HEK293 (cell line): ENCODE measurements around the gene PPM1G.

Experiments
- CTCF ChIA-PET: fragments of 350-600 bp; formaldehyde crosslinking; extraction: SDS; loops from one replicate; lab custom pipeline; 2021; ENCODE audit warnings: antibody characterized with exemption; lab: Yijun Ruan, JAX
- POLR2A ChIA-PET: fragments of 300-600 bp; formaldehyde crosslinking; extraction: SDS; loops from one replicate; lab custom pipeline; 2020; ENCODE audit warnings: antibody characterized with exemption, inconsistent platforms; lab: Yijun Ruan, JAX
- H3K27ac ChIP-seq: fragments of 200-500 bp; sonication (Bioruptor generic); 2 replicates; pipeline ENCODE4 v1.5.1; 2014; ENCODE audit warnings: low read depth, low read length, control low read depth, inconsistent platforms; ENCODE audit errors: extremely low read depth
- H3K36me3 ChIP-seq, 2 experiments: fragments of 200-500 bp in 1 of 2; sonication (Bioruptor generic) in 1 of 2; 1 replicate in 1 of 2; 2 replicates in 1 of 2; pipeline ENCODE4 v1.5.1; 2014 to 2017; ENCODE audit warnings: inconsistent platforms in 2 of 2, low read length in 2 of 2; ENCODE audit not compliant: control insufficient read depth in 2 of 2, insufficient read depth in 1 of 2
- H3K4me1 ChIP-seq: fragments of 200-500 bp; sonication (Bioruptor generic); 2 replicates; pipeline ENCODE4 v1.5.1; 2014; ENCODE audit warnings: mild to moderate bottlenecking, low read length, inconsistent platforms; ENCODE audit not compliant: control insufficient read depth, insufficient read depth
- H3K4me3 ChIP-seq: 2 replicates; pipeline ENCODE4 v1.5.1; 2011; ENCODE audit warnings: low read depth, mild to moderate bottlenecking, control low read depth, low read length, moderate library complexity
- H3K9me3 ChIP-seq: fragments of 200-500 bp; sonication (Bioruptor generic); 2 replicates; pipeline ENCODE4 v1.5.1; 2014; ENCODE audit warnings: low read depth, low read length, inconsistent platforms; ENCODE audit not compliant: control insufficient read depth, insufficient read depth
- GLI2 ChIP-seq: fragments of 450-650 bp; formaldehyde crosslinking; IDR thresholded peaks from 2 replicates; pipeline ENCODE4; 2017; ENCODE audit warnings: missing biosample characterization, missing genetic modification characterization, low read depth, borderline replicate concordance
- KLF10 ChIP-seq: fragments of 450-650 bp; IDR thresholded peaks from 2 replicates; pipeline ENCODE4 v1.5.1; 2018; ENCODE audit warnings: missing biosample characterization, mild to moderate bottlenecking, missing genetic modification characterization
- KLF7 ChIP-seq: fragments of 450-650 bp; formaldehyde crosslinking; IDR thresholded peaks from 2 replicates; pipeline ENCODE4 v1.5.1; 2016; ENCODE audit warnings: missing biosample characterization, missing genetic modification characterization, borderline replicate concordance
- MZF1 ChIP-seq: fragments of 450-650 bp; formaldehyde crosslinking; IDR thresholded peaks from 2 replicates; pipeline ENCODE4 v1.5.1; 2017; ENCODE audit warnings: missing biosample characterization, missing genetic modification characterization, borderline replicate concordance
- OVOL3 ChIP-seq: fragments of 450-650 bp; formaldehyde crosslinking; IDR thresholded peaks from 2 replicates; pipeline ENCODE4 v1.5.1; 2016; ENCODE audit warnings: missing biosample characterization, missing genetic modification characterization
- SETDB1 ChIP-seq: IDR thresholded peaks from one replicate; pipeline ENCODE4 v1.6.1; 2017; ENCODE audit warnings: mild to moderate bottlenecking, low read length, moderate library complexity, mixed read lengths; ENCODE audit not compliant: insufficient read length
- ZNF133 ChIP-seq: fragments of 450-650 bp; formaldehyde crosslinking; IDR thresholded peaks from 2 replicates; pipeline ENCODE4 v1.5.1; 2016; ENCODE audit warnings: missing biosample characterization, missing genetic modification characterization
- ZNF146 ChIP-seq: fragments of 450-650 bp; formaldehyde crosslinking; IDR thresholded peaks from 2 replicates; pipeline ENCODE4 v1.5.1; 2016; ENCODE audit warnings: missing biosample characterization, missing genetic modification characterization
- ZNF169 ChIP-seq: fragments of 450-650 bp; formaldehyde crosslinking; IDR thresholded peaks from 2 replicates; pipeline ENCODE4 v1.5.1; 2016; ENCODE audit warnings: missing biosample characterization, missing genetic modification characterization
- ZNF174 ChIP-seq: fragments of 450-650 bp; formaldehyde crosslinking; IDR thresholded peaks from 2 replicates; pipeline ENCODE4 v1.5.0; 2017; ENCODE audit warnings: missing biosample characterization, mild to moderate bottlenecking, missing genetic modification characterization
- ZNF19 ChIP-seq: fragments of 450-650 bp; formaldehyde crosslinking; IDR thresholded peaks from 2 replicates; pipeline ENCODE4; 2016; ENCODE audit warnings: missing biosample characterization, missing genetic modification characterization, low read depth
- ZNF214 ChIP-seq: fragments of 450-650 bp; formaldehyde crosslinking; IDR thresholded peaks from 2 replicates; pipeline ENCODE4 v1.5.1; 2017; ENCODE audit warnings: missing biosample characterization, mild to moderate bottlenecking, missing genetic modification characterization, borderline replicate concordance
- ZNF341 ChIP-seq: fragments of 450-650 bp; formaldehyde crosslinking; IDR thresholded peaks from 2 replicates; pipeline ENCODE4; 2016; ENCODE audit warnings: low read depth, missing biosample characterization, missing genetic modification characterization
- ZNF366 ChIP-seq: fragments of 450-650 bp; formaldehyde crosslinking; conservative IDR thresholded peaks from 2 replicates; pipeline ENCODE4 v1.5.1; 2016; ENCODE audit warnings: missing biosample characterization, missing genetic modification characterization
- ZNF391 ChIP-seq: fragments of 450-650 bp; formaldehyde crosslinking; IDR thresholded peaks from 2 replicates; pipeline ENCODE4 v1.5.1; 2016; ENCODE audit warnings: low read depth, missing biosample characterization, missing genetic modification characterization, borderline replicate concordance
- ZNF416 ChIP-seq: fragments of 450-650 bp; formaldehyde crosslinking; IDR thresholded peaks from 2 replicates; pipeline ENCODE4 v1.5.1; 2016; ENCODE audit warnings: missing biosample characterization, missing genetic modification characterization
- ZNF433 ChIP-seq: fragments of 450-650 bp; formaldehyde crosslinking; IDR thresholded peaks from 2 replicates; pipeline ENCODE4 v1.5.1; 2016; ENCODE audit warnings: missing biosample characterization, missing genetic modification characterization, low read depth
- ZNF558 ChIP-seq: fragments of 450-650 bp; formaldehyde crosslinking; IDR thresholded peaks from 2 replicates; pipeline ENCODE4 v1.5.1; 2016; ENCODE audit warnings: missing biosample characterization, missing genetic modification characterization
- ZNF561 ChIP-seq: fragments of 450-650 bp; IDR thresholded peaks from 2 replicates; pipeline ENCODE4 v1.5.1; 2018; ENCODE audit warnings: missing biosample characterization, missing genetic modification characterization, borderline replicate concordance
- ZNF585B ChIP-seq: fragments of 450-650 bp; formaldehyde crosslinking; IDR thresholded peaks from 2 replicates; pipeline ENCODE4 v1.5.1; 2016; ENCODE audit warnings: missing biosample characterization, missing genetic modification characterization
- ZNF658 ChIP-seq: fragments of 450-650 bp; formaldehyde crosslinking; IDR thresholded peaks from 2 replicates; pipeline ENCODE4; 2016; ENCODE audit warnings: missing biosample characterization, missing genetic modification characterization
- ZNF660 ChIP-seq: fragments of 450-650 bp; IDR thresholded peaks from 2 replicates; pipeline ENCODE4 v1.5.1; 2018; ENCODE audit warnings: missing biosample characterization, mild to moderate bottlenecking, missing genetic modification characterization
- ZNF792 ChIP-seq: fragments of 450-650 bp; formaldehyde crosslinking; IDR thresholded peaks from 2 replicates; pipeline ENCODE4 v1.5.1; 2016; ENCODE audit warnings: missing biosample characterization, missing genetic modification characterization
- ZSCAN30 ChIP-seq: fragments of 450-650 bp; IDR thresholded peaks from 2 replicates; pipeline ENCODE4 v1.5.1; 2018; ENCODE audit warnings: missing biosample characterization, mild to moderate bottlenecking, missing genetic modification characterization, moderate library complexity
- TF ChIP-seq, protein P1 (sequence below): fragments of 450-650 bp; formaldehyde crosslinking; IDR thresholded peaks from 2 replicates; pipeline ENCODE4 v1.5.1; 2016; ENCODE audit warnings: missing biosample characterization, missing genetic modification characterization
- TF ChIP-seq, protein P2 (sequence below): fragments of 450-650 bp; formaldehyde crosslinking; IDR thresholded peaks from 2 replicates; pipeline ENCODE4 v1.5.1; 2016; ENCODE audit warnings: missing biosample characterization, missing genetic modification characterization
- TF ChIP-seq, protein P3 (sequence below): fragments of 450-650 bp; formaldehyde crosslinking; IDR thresholded peaks from 2 replicates; pipeline ENCODE4 v1.5.1; 2016; ENCODE audit warnings: missing biosample characterization, missing genetic modification characterization
- TF ChIP-seq, protein P4 (sequence below): fragments of 450-650 bp; formaldehyde crosslinking; IDR thresholded peaks from 2 replicates; pipeline ENCODE4 v1.5.0; 2017; ENCODE audit warnings: missing biosample characterization, missing genetic modification characterization, borderline replicate concordance
- TF ChIP-seq, protein P5 (sequence below): fragments of 450-650 bp; formaldehyde crosslinking; IDR thresholded peaks from 2 replicates; pipeline ENCODE4 v1.5.1; 2016; ENCODE audit warnings: missing biosample characterization, missing genetic modification characterization

Gene PPM1G

DNA sequence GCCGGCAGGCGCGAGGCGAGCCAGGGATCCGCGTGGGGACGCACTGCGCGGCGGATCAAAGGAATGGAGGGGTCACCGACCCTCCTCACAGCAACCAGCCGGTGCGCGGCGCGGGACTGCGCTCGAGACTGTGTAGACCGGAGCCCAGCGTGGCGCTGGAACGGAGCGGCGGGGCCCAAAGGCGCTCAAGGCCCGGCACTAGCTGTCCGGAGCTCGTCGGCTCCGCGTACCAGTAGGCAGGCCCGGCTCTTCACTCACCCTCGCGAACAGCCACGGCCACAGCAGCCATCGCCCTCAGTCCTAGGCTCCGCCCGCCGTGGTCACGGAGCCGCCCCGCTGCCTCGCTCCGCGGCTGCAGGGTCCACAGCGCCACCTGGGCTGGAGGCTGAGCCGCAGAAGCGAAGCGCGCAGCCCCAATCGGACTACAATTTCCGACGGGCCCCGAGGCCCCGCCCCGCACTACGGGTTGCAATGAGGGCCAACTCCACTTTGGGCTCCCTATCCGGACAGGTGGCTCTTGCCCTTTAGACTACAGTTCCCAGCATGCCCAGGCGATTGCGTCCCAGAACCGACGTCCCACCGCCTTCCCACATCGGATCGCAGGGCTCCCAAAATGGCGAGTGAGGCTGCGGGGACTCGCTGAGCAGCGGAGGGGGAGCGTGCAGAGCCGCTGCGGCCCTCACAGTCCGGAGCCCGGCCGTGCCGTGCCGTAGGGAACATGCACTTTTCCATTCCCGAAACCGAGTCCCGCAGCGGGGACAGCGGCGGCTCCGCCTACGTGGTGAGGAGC lies 39.2 kb downstream of the PPM1G start, which contains the start of the genes EIF2B4 and SNX17:
Gene EIF2B4, minus strand, starts transcription at position 313 of the 790 bp plus-strand sequence. Its CDS starts 24 bp downstream, at position 289.
Gene SNX17, plus strand, starts transcription at position 591 of the 790 bp plus-strand sequence. Its CDS starts 128 bp downstream, at position 719.
- peaks cover 36 to 69% of the 10 kb centered on the region in 2 experiments for H3K36me3 ChIP-seq
- H3K4me3 ChIP-seq, result peak within 1 kb of the TSS; percentile 85
- ChIA-PET POLR2A (interaction anchor here (0.6 to 1.9 kb wide), 12 partner anchors 10 to 283 kb away, joined by 3 to 22 read pairs (median 4); partner anchors contain the start of genes CCDC121, GPN1, GTF3C2 and MPV17), CTCF (interaction anchor here (0.6 to 1.8 kb wide), 14 partner anchors 8 to 313 kb away, joined by 3 to 7 read pairs (median 4); partner anchors contain the start of genes MPV17, ZNF512 and ZNF513)
- H3K4me1 ChIP-seq, result no peaks in the 10 kb centered on the region
- no peaks in the 10 kb centered on the region for H3K9me3 ChIP-seq
- H3K27ac ChIP-seq, result peak within 1 kb of the TSS; percentile 79
- no peak for TF ChIP-seq GLI2 (tag by site-specific recombination)
- peak; percentile 33; the same call in 1 of the 2 replicates for TF ChIP-seq ZNF391 (tag by site-specific recombination)
- peak; percentile 79; the same call in 1 of the 2 replicates for TF ChIP-seq ZNF792 (tag by site-specific recombination)
- peak; percentile 42; the same call in 1 of the 2 replicates for TF ChIP-seq OVOL3 (tag by site-specific recombination)
- TF ChIP-seq KLF7 (tag by site-specific recombination), result 0 out of 2 replicates have a peak, but pooled peaks have one; percentile 31
- TF ChIP-seq, protein P1, sequence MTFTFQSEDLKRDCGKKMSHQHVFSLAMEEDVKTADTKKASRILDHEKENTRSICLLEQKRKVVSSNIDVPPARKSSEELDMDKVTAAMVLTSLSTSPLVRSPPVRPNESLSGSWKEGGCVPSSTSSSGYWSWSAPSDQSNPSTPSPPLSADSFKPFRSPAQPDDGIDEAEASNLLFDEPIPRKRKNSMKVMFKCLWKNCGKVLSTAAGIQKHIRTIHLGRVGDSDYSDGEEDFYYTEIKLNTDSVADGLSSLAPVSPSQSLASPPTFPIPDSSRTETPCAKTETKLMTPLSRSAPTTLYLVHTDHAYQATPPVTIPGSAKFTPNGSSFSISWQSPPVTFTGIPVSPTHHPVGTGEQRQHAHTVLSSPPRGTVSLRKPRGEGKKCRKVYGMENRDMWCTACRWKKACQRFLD (tag by site-specific recombination), result no peak
- no peak for TF ChIP-seq ZNF416 (tag by site-specific recombination)
- no peak for TF ChIP-seq ZNF174 (tag by site-specific recombination)
- TF ChIP-seq, protein P2, sequence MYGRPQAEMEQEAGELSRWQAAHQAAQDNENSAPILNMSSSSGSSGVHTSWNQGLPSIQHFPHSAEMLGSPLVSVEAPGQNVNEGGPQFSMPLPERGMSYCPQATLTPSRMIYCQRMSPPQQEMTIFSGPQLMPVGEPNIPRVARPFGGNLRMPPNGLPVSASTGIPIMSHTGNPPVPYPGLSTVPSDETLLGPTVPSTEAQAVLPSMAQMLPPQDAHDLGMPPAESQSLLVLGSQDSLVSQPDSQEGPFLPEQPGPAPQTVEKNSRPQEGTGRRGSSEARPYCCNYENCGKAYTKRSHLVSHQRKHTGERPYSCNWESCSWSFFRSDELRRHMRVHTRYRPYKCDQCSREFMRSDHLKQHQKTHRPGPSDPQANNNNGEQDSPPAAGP (tag by site-specific recombination), result no peak; the same call in 1 of the 2 replicates
- peak; percentile 22; the same call in 1 of the 2 replicates for TF ChIP-seq KLF10 (tag by site-specific recombination)
- TF ChIP-seq, protein P3, sequence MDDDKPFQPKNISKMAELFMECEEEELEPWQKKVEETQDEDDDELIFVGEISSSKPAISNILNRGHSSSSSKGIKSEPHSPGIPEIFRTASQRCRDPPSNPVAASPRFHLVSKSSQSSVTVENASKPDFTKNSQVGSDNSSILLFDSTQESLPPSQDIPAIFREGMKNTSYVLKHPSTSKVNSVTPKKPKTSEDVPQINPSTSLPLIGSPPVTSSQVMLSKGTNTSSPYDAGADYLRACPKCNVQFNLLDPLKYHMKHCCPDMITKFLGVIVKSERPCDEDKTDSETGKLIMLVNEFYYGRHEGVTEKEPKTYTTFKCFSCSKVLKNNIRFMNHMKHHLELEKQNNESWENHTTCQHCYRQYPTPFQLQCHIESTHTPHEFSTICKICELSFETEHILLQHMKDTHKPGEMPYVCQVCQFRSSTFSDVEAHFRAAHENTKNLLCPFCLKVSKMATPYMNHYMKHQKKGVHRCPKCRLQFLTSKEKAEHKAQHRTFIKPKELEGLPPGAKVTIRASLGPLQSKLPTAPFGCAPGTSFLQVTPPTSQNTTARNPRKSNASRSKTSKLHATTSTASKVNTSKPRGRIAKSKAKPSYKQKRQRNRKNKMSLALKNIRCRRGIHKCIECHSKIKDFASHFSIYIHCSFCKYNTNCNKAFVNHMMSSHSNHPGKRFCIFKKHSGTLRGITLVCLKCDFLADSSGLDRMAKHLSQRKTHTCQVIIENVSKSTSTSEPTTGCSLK, result no peak
- no peak for TF ChIP-seq ZNF585B (tag by site-specific recombination)
- TF ChIP-seq MZF1 (tag by site-specific recombination), result no peak
- no peak for TF ChIP-seq ZNF146
- TF ChIP-seq ZNF19 (tag by site-specific recombination), result no peak
- TF ChIP-seq, protein P4, sequence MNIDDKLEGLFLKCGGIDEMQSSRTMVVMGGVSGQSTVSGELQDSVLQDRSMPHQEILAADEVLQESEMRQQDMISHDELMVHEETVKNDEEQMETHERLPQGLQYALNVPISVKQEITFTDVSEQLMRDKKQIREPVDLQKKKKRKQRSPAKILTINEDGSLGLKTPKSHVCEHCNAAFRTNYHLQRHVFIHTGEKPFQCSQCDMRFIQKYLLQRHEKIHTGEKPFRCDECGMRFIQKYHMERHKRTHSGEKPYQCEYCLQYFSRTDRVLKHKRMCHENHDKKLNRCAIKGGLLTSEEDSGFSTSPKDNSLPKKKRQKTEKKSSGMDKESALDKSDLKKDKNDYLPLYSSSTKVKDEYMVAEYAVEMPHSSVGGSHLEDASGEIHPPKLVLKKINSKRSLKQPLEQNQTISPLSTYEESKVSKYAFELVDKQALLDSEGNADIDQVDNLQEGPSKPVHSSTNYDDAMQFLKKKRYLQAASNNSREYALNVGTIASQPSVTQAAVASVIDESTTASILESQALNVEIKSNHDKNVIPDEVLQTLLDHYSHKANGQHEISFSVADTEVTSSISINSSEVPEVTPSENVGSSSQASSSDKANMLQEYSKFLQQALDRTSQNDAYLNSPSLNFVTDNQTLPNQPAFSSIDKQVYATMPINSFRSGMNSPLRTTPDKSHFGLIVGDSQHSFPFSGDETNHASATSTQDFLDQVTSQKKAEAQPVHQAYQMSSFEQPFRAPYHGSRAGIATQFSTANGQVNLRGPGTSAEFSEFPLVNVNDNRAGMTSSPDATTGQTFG (tag by site-specific recombination), result no peak
- TF ChIP-seq ZNF433 (tag by site-specific recombination), result no peak
- no peak for TF ChIP-seq ZNF133 (tag by site-specific recombination)
- no peak; the same call in 1 of the 2 replicates for TF ChIP-seq ZNF558 (tag by site-specific recombination)
- no peak for TF ChIP-seq ZNF214 (tag by site-specific recombination)
- TF ChIP-seq ZSCAN30 (tag by site-specific recombination), result peak; percentile 20; the same call in 1 of the 2 replicates
- TF ChIP-seq ZNF561 (tag by site-specific recombination), result peak; percentile 47; the same call in 1 of the 2 replicates
- TF ChIP-seq ZNF341 (tag by site-specific recombination), result peak; percentile 95
- TF ChIP-seq, protein P5, sequence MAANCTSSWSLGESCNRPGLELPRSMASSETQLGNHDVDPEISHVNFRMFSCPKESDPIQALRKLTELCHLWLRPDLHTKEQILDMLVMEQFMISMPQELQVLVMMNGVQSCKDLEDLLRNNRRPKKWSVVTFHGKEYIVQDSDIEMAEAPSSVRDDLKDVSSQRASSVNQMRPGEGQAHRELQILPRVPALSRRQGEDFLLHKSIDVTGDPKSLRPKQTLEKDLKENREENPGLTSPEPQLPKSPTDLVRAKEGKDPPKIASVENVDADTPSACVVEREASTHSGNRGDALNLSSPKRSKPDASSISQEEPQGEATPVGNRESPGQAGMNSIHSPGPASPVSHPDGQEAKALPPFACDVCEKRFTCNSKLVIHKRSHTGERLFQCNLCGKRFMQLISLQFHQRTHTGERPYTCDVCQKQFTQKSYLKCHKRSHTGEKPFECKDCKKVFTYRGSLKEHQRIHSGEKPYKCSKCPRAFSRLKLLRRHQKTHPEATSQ (tag by site-specific recombination), result no peak
- no peak for TF ChIP-seq SETDB1
- peak; percentile 51; the same call in 1 of the 2 replicates for TF ChIP-seq ZNF366 (tag by site-specific recombination)
- no peak for TF ChIP-seq ZNF169 (tag by site-specific recombination)
- TF ChIP-seq ZNF660 (tag by site-specific recombination), result peak; percentile 61; the same call in 1 of the 2 replicates
- no peak for TF ChIP-seq ZNF658
